ENCODE data around the gene ST8SIA4. TPM values are rescaled to one million over a fixed set of nuclear protein-coding genes. Genes with fewer than 3 reads are reported as not detected.

The ST8SIA4 gene
- total RNA-seq, 1 experiment from 2014 or later = not detected

- Histone ChIP-seq H3K9me2 (ENCODE audit: insufficient read depth) (no peaks in the 10 kb centered on the region), H3K36me3 (ENCODE audit: control insufficient read depth in 1 of 2, insufficient read depth in 2 of 2, low read length in 2 of 2) (no peaks in the 10 kb centered on the region), H2AFZ (ENCODE audit: low read depth, low read length, poor library complexity, severe bottlenecking) (no peak overlapping the region), H3K27ac (ENCODE audit: low read depth, low read length) (no peak overlapping the region), H3K27me3 (ENCODE audit: insufficient read depth, low read length) (no peaks in the 10 kb centered on the region), H3K4me2 (ENCODE audit: low read length) (no peak overlapping the region), H3K79me2 (ENCODE audit: insufficient read depth, low read length) (no peaks in the 10 kb centered on the region), H3K4me1 (ENCODE audit: control insufficient read depth in 1 of 2, insufficient read depth in 2 of 2, low read length in 2 of 2) (no peaks in the 10 kb centered on the region), H3K4me3 (replicated peaks in 1 of 2; ENCODE audit: low read depth in 1 of 2, low read length in 2 of 2) (no peak overlapping the region), H3K9ac (ENCODE audit: low read length) (no peak overlapping the region), H4K20me1 (ENCODE audit: insufficient read depth) (no peaks in the 10 kb centered on the region), H3K9me3 (ENCODE audit: control insufficient read depth in 1 of 2, insufficient read depth in 1 of 2, low read depth in 1 of 2, low read length in 2 of 2) (no peaks in the 10 kb centered on the region)
- ChIA-PET RAD21 (ENCODE audit: low non-redundant PET in 1 of 2, low total read pairs in 2 of 2, uncharacterized antibody in 2 of 2, unreplicated experiment in 2 of 2) (no interaction called here), POLR2A (no interaction called here), CTCF (no interaction called here)
- intact Hi-C loops (cut with micrococcal nuclease) = no loop called here
- BruUV-seq (replicated peaks) = no TSS peak
- DNase-seq (ENCODE audit: low read depth, low spot score) (no peak), ATAC-seq (no peak)
- TF ChIP-seq EGR1 (IDR thresholded peaks at IDR 0.05; ENCODE audit: low read depth) (no peak), SRF (IDR thresholded peaks at IDR 0.05; ENCODE audit: low read depth) (no peak), ZFX (IDR thresholded peaks at IDR 0.05) (no peak), POLR2AphosphoS5 (IDR thresholded peaks at IDR 0.05; ENCODE audit: low read depth, low read length) (no peak), TCF7L2 (IDR thresholded peaks at IDR 0.05; ENCODE audit: borderline replicate concordance, extremely low read depth, insufficient read depth, insufficient read length) (no peak), FOSL1 (IDR thresholded peaks at IDR 0.05; ENCODE audit: low read depth) (no peak), ELF1 (IDR thresholded peaks at IDR 0.05; ENCODE audit: borderline replicate concordance, low read depth) (no peak), CTCF (IDR thresholded peaks at IDR 0.05 in 2 of 3, conservative IDR thresholded peaks at IDR 0.05 in 1 of 3; ENCODE audit: borderline replicate concordance in 1 of 3, insufficient read depth in 1 of 3, low read depth in 2 of 3, low read length in 2 of 3) (no peak), MAX (IDR thresholded peaks at IDR 0.05) (no peak), SP1 (IDR thresholded peaks at IDR 0.05; ENCODE audit: low read depth) (no peak), YY1 (IDR thresholded peaks at IDR 0.05; ENCODE audit: extremely low read depth, insufficient replicate concordance, low read depth, low read length) (no peak), CEBPB (IDR thresholded peaks at IDR 0.05; ENCODE audit: low read depth) (no peak), SIN3A (IDR thresholded peaks at IDR 0.05; ENCODE audit: low read depth) (no peak), EZH2 (IDR thresholded peaks at IDR 0.05) (no peak), ZNF274 (IDR thresholded peaks at IDR 0.05; ENCODE audit: low read depth, low read length) (no peak), CBX3 (IDR thresholded peaks at IDR 0.05; ENCODE audit: low read depth) (no peak), EZH2phosphoT487 (IDR thresholded peaks at IDR 0.05; ENCODE audit: borderline replicate concordance) (no peak)
- TF ChIP-seq, protein P1, sequence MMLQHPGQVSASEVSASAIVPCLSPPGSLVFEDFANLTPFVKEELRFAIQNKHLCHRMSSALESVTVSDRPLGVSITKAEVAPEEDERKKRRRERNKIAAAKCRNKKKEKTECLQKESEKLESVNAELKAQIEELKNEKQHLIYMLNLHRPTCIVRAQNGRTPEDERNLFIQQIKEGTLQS (IDR thresholded peaks at IDR 0.05) = no peak
- TF ChIP-seq, protein P2, sequence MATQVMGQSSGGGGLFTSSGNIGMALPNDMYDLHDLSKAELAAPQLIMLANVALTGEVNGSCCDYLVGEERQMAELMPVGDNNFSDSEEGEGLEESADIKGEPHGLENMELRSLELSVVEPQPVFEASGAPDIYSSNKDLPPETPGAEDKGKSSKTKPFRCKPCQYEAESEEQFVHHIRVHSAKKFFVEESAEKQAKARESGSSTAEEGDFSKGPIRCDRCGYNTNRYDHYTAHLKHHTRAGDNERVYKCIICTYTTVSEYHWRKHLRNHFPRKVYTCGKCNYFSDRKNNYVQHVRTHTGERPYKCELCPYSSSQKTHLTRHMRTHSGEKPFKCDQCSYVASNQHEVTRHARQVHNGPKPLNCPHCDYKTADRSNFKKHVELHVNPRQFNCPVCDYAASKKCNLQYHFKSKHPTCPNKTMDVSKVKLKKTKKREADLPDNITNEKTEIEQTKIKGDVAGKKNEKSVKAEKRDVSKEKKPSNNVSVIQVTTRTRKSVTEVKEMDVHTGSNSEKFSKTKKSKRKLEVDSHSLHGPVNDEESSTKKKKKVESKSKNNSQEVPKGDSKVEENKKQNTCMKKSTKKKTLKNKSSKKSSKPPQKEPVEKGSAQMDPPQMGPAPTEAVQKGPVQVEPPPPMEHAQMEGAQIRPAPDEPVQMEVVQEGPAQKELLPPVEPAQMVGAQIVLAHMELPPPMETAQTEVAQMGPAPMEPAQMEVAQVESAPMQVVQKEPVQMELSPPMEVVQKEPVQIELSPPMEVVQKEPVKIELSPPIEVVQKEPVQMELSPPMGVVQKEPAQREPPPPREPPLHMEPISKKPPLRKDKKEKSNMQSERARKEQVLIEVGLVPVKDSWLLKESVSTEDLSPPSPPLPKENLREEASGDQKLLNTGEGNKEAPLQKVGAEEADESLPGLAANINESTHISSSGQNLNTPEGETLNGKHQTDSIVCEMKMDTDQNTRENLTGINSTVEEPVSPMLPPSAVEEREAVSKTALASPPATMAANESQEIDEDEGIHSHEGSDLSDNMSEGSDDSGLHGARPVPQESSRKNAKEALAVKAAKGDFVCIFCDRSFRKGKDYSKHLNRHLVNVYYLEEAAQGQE (IDR thresholded peaks at IDR 0.05; ENCODE audit: low read depth) = no peak
Measured at GRCh38 chr5:100854591-100854990, 48.5 kb downstream of the ST8SIA4 start.
